Adipocyte (in vitro differentiated cells): ENCODE measurements around the gene APOE.
"Not testable (repeated sequence)": the region's sequence is repeated elsewhere in the genome, so short reads cannot be mapped to it uniquely, and the experiment has no call there.

Experiments used
- DNase-seq: peaks from one replicate; pipeline ENCODE4 v3.0.0-alpha.2; 2015; ENCODE audit warnings: low read depth
- H3K27me3 ChIP-seq: replicated peaks from 2 replicates; pipeline ENCODE4 v1.7.0; 2013; ENCODE audit warnings: mild to moderate bottlenecking, low read length, moderate library complexity; ENCODE audit not compliant: control insufficient read depth, insufficient read depth
- H3K36me3 ChIP-seq: 2 replicates; pipeline ENCODE4 v1.7.0; 2013; ENCODE audit warnings: low read length, mild to moderate bottlenecking, moderate library complexity; ENCODE audit not compliant: control insufficient read depth, insufficient read depth, severe bottlenecking
- H3K4me1 ChIP-seq: 2 replicates; pipeline ENCODE4 v1.7.0; 2013; ENCODE audit warnings: mild to moderate bottlenecking, low read length, moderate library complexity; ENCODE audit not compliant: control insufficient read depth, insufficient read depth
- H3K4me3 ChIP-seq: 2 replicates; pipeline ENCODE4 v1.7.0; 2013; ENCODE audit warnings: mild to moderate bottlenecking, low read length, moderate library complexity
- H3K9ac ChIP-seq: 2 replicates; pipeline ENCODE4 v1.7.0; 2013; ENCODE audit warnings: mild to moderate bottlenecking, low read length, moderate library complexity
- H3K9me3 ChIP-seq: 2 replicates; pipeline ENCODE4 v1.7.0; 2013; ENCODE audit warnings: mild to moderate bottlenecking, low read length, moderate library complexity; ENCODE audit not compliant: control insufficient read depth

Gene APOE

DNA sequence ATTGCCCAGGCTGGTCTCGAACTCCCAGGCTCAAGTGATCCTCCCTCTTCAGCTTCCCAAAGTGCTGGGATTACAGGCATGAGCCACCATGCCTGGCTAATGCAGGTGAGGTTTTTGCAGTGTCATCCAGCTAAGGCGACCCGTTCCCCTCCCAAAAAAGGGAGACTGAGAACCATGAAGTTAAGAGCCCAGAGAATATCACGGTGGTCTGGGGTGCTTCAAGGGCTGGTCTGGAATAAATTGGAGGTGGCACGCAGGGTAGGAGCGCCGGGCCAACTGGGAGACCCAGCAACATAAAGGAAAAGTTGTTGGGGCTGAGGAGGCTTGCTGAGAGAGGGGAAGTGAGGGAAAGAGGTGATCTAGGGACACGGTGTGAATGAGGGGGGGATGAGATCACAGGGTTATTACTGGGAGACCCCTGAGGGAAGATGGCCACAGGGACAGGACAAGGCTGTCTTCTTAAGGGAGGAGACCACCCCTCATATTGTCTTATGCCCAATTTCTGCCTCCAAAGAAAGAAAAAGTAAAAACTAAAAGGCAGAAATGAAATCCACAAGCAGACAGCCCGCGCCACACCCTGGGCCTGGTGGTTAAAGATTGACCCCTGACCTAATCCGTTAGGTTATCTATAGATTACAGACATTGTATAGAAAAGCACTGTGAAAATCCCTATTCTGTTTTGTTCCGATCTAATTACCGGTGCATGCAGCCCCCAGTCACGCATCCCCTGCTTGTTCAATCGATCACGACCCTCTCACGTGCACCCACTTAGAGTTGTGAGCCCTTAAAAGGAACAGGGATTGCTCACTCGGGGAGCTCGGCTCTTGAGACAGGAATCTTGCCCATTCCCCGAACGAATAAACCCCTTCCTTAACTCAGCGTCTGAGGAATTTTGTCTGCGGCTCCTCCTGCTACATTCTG is 8.2 kb downstream of the APOE start:
- Histone ChIP-seq H3K4me1 (peaks cover 64% of the 10 kb centered on the region), H3K9ac (peak overlapping the region; percentile 76)
- not testable (repeated sequence) for DNase-seq, H3K36me3 ChIP-seq, H3K9me3 ChIP-seq, H3K27me3 ChIP-seq, H3K4me3 ChIP-seq

DNA sequence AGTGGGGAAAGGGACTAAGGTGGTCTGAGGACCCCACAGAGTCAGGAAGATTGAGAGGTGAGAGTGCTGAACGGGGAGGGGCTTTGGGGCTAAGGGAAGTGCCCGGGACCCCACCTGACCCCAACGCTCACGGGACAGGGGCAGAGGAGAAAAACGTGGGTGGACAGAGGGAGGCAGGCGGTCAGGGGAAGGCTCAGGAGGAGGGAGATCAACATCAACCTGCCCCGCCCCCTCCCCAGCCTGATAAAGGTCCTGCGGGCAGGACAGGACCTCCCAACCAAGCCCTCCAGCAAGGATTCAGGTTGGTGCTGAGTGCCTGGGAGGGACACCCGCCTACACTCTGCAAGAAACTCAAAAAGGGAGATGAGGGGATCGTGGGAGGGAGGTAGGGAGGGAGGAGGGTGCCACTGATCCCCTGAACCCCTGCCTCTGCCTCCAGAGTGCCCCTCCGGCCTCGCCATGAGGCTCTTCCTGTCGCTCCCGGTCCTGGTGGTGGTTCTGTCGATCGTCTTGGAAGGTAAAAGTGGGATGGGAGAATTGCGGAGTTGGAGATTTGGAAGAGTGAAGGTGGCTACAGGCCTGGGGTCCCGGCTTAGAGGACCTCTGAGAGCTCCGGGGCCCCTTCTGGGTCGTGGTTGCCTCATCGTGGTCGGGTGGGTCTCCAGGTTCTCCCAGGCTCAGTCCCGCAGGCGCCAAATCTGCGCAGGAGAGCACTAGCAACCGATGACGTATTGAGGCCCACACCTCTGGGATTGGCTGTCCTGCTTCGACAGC is 9.0 kb downstream of the APOE start, which contains the start of gene APOC1:
Gene APOC1 (plus strand): TSS at position 176 of the 774 bp plus-strand sequence. CDS start 284 bp downstream, at position 460.
- peak within 1 kb of the TSS; percentile 75 for H3K4me3 ChIP-seq

DNA sequence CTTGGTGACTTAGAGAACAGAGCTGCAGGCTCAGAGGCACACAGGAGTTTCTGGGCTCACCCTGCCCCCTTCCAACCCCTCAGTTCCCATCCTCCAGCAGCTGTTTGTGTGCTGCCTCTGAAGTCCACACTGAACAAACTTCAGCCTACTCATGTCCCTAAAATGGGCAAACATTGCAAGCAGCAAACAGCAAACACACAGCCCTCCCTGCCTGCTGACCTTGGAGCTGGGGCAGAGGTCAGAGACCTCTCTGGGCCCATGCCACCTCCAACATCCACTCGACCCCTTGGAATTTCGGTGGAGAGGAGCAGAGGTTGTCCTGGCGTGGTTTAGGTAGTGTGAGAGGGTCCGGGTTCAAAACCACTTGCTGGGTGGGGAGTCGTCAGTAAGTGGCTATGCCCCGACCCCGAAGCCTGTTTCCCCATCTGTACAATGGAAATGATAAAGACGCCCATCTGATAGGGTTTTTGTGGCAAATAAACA is 18.7 kb downstream of the APOE start:
- Histone ChIP-seq H3K4me1 (peaks cover 43% of the 10 kb centered on the region), H3K4me3 (no peak overlapping the region), H3K27me3 (no peaks in the 10 kb centered on the region), H3K9ac (peak overlapping the region; percentile 67), H3K36me3 (no peaks in the 10 kb centered on the region), H3K9me3 (no peaks in the 10 kb centered on the region)
- no peak for DNase-seq

More for the DNA sequence above, 9.0 kb downstream of the APOE start, which contains the start of gene APOC1:
- H3K36me3 ChIP-seq, H3K9me3 ChIP-seq, H3K27me3 ChIP-seq: not testable (repeated sequence)
- DNase-seq, result peak; percentile 95
- Histone ChIP-seq H3K4me1 (peaks cover 58% of the 10 kb centered on the region), H3K9ac (peak within 1 kb of the TSS; percentile 76)

- DNase-seq, result peak; percentile 69
- Histone ChIP-seq H3K4me1 (peaks cover 43% of the 10 kb centered on the region), H3K4me3 (peak overlapping the region; percentile 64), H3K27me3 (no peaks in the 10 kb centered on the region), H3K36me3 (no peaks in the 10 kb centered on the region), H3K9ac (peak overlapping the region; percentile 75), H3K9me3 (no peaks in the 10 kb centered on the region)
Measured at GRCh38 chr19:44925114-44925891, 19.7 kb downstream of the APOE start.

DNA sequence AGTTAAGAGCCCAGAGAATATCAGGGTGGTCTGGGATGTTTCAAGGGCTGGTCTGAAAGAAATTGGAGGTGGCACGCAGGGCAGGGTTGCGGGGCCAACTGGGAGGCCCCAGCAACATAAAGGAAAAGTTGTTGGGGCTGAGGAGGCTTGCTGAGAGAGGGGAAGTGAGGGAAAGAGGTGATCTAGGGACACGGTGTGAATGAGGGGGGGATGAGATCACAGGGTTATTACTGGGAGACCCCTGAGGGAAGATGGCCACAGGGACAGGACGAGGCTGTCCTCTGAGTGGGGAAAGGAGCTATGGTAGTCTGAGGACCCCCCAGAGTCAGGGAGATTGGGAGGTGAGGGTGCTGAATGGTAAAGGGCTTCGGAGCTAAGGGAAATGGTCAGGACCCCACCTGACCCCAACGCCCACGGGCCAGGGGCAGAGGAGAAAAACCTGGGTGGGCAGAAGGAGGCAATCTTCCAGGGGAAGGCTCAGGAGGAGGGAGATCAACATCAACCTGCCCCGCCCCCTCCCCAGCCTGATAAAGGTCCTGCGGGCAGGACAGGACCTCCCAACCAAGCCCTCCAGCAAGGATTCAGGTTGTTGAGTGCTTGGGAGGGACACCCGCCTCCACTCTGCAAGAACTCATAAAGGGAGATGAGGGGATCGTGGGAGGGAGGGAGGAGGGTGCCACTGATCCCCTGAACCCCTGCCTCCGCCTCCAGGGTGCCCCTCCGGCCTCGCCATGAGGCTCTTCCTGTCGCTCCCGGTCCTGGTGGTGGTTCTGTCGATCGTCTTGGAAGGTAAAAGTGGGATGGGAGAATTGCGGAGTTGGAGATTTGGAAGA is 20.9 kb downstream of the APOE start:
- Histone ChIP-seq H3K9ac (peak overlapping the region; percentile 42), H3K4me1 (peaks cover 43% of the 10 kb centered on the region)
- H3K27me3 ChIP-seq, H3K4me3 ChIP-seq, DNase-seq, H3K9me3 ChIP-seq, H3K36me3 ChIP-seq: not testable (repeated sequence)

DNA sequence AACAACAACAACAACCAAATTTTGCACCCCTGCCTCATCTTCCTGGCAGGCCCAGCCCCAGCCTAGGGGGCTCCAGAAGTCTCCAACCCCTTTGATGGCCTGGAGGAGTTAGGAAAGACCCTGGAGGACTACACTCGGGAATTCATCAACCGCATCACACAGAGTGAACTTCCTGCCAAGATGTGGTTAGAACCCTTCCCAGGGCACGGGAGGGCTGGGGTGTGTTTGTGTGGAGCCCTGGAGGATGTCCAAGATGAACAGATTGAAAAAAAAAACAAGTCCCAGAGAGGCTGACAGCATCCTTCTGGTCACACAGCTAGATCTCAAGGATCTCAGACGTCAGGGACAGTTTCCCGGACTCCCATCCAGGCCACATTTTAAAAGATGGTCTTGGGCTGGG is 22.1 kb downstream of the APOE start:
- no peak overlapping the region for H3K4me3 ChIP-seq
- H3K27me3 ChIP-seq, result no peaks in the 10 kb centered on the region
- no peak for DNase-seq
- H3K9ac ChIP-seq, result peak overlapping the region; percentile 50
- no peaks in the 10 kb centered on the region for H3K9me3 ChIP-seq
- no peaks in the 10 kb centered on the region for H3K36me3 ChIP-seq
- peaks cover 43% of the 10 kb centered on the region for H3K4me1 ChIP-seq

DNA sequence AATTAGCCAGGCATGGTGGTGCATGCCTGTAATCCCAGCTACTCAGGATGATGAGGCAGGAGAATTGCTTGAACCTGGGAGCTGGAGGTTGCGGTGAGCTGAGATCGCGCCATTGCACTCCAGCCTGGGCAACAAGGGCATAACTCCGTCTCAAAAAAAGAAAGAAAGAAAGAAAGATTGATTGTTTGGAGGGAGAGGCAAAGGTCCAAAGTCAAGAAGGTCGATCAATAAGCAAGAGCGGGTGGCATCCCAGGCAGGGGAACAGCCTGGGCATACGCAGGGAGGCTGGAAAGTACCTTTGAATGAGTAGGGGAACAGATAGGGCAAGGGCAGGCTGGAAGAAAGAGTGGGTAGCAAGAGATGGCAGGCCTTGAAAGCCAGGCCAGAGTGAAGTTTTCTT is 24.5 kb downstream of the APOE start:
- Histone ChIP-seq H3K36me3 (no peaks in the 10 kb centered on the region), H3K27me3 (no peaks in the 10 kb centered on the region), H3K4me3 (no peak overlapping the region), H3K4me1 (peaks cover 35% of the 10 kb centered on the region), H3K9ac (no peak overlapping the region), H3K9me3 (no peaks in the 10 kb centered on the region)
- DNase-seq, result no peak

DNA sequence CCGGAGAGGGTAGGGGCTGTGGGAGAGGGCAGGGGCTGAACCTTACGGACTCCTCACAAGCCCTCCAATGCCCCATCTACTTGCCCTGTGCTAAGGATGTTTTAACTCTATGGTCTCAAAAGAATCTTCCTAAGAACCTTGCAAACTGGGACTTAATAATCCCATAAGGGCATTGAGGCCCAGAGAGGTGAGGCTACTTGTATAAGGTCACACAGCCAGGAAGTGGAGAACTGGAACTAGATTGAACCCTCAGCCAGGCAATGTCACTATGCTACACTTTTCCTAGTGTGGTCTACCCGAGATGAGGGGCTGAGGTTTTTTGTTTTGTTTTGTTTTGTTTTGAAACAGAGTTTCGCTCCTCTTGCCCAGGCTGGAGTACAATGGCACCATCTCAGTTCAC is 25.9 kb downstream of the APOE start:
- no peak for DNase-seq
- H3K27me3 ChIP-seq, result no peaks in the 10 kb centered on the region
- peaks cover 28% of the 10 kb centered on the region for H3K4me1 ChIP-seq
- H3K4me3 ChIP-seq, result no peak overlapping the region
- H3K36me3 ChIP-seq, result no peaks in the 10 kb centered on the region
- no peaks in the 10 kb centered on the region for H3K9me3 ChIP-seq
- H3K9ac ChIP-seq, result no peak overlapping the region

DNA sequence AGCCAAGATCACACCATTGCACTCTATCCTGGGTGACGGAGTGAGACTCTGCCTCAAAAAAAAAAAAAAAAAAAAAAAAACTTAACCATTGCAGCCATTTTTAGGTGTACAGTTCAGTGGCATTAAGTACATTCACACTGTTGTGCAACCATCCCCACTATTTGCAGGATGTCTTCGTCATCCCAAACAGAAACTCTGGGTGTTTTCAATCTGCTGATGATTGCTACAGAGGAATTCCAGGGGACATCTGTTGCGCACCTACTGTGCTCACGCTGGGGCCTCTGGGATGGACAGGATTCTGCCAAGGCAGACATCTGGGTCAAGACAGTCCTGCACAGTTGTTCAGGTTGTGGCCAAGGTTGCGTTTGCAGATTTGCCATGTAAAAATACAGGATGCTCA is 34.1 kb downstream of the APOE start:
- Histone ChIP-seq H3K27me3 (no peaks in the 10 kb centered on the region), H3K4me3 (no peak overlapping the region), H3K4me1 (peaks cover 12% of the 10 kb centered on the region), H3K9ac (no peak overlapping the region), H3K9me3 (no peaks in the 10 kb centered on the region), H3K36me3 (no peaks in the 10 kb centered on the region)
- DNase-seq, result no peak

DNA sequence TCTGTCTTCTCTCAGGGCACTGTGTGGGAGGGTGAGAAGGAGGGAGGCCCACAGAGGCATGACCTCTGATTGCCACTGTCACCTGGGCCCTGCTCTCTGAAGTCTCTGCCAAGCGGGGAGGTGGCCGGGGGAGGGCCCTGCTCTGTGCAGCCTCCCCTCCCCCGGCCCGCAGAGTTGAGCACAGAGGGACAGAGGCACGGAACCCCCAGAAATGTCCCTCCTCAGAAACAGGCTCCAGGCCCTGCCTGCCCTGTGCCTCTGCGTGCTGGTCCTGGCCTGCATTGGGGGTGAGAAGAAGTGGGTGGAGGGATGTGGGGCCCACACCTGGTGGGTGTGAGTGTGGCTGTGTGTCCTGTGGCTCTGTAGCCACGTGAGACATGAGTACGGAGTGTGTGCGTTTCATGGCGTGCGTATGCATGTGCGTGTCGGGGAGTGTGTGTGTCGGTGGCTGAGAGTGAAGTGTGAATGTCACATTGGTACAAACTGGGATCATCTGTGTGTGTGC is 36.5 kb downstream of the APOE start, which contains the start of gene APOC4:
Gene APOC4 (plus strand): TSS at position 171 of the 505 bp plus-strand sequence. CDS start 41 bp downstream, at position 212.
- no peak for DNase-seq
- peaks cover 5% of the 10 kb centered on the region for H3K4me1 ChIP-seq
- no peak within 1 kb of the TSS for H3K4me3 ChIP-seq
- H3K27me3 ChIP-seq, result no peaks in the 10 kb centered on the region
- no peaks in the 10 kb centered on the region for H3K36me3 ChIP-seq
- no peak within 1 kb of the TSS for H3K9ac ChIP-seq
- H3K9me3 ChIP-seq, result no peaks in the 10 kb centered on the region
